SJCRH30 (cell line): ENCODE data around the gene SIGLEC8. TPM values are rescaled to one million over a fixed set of nuclear protein-coding genes. Genes with fewer than 3 reads are reported as not detected.

Source experiments
- DNase-seq, 2 experiments: peaks; one replicate each; pipeline ENCODE4 v3.0.0-alpha.2; 2015 to 2020
- H3K27ac ChIP-seq: fragments of 250-450 bp; sonication (Bioruptor Pico); 2 replicates; pipeline ENCODE4 v1.5.1; 2020; ENCODE audit warnings: mild to moderate bottlenecking, moderate library complexity
- H3K27me3 ChIP-seq: fragments of 250-450 bp; sonication (Bioruptor Pico); 2 replicates; pipeline ENCODE4 v1.5.1; 2020; ENCODE audit warnings: mild to moderate bottlenecking, moderate library complexity
- H3K36me3 ChIP-seq: fragments of 250-450 bp; sonication (Bioruptor Pico); 2 replicates; pipeline ENCODE4 v1.5.1; 2020; ENCODE audit warnings: mild to moderate bottlenecking, moderate library complexity
- H3K4me1 ChIP-seq: fragments of 250-450 bp; sonication (Bioruptor Pico); 2 replicates; pipeline ENCODE4 v1.5.1; 2020; ENCODE audit warnings: mild to moderate bottlenecking, moderate library complexity
- H3K4me3 ChIP-seq: fragments of 250-450 bp; sonication (Bioruptor Pico); 2 replicates; pipeline ENCODE4 v1.5.1; 2020; ENCODE audit warnings: mild to moderate bottlenecking, moderate library complexity
- H3K9me3 ChIP-seq: fragments of 250-450 bp; sonication (Bioruptor Pico); replicated peaks from 2 replicates; pipeline ENCODE4 v1.5.1; 2020; ENCODE audit warnings: mild to moderate bottlenecking, moderate library complexity
- total RNA-seq: library from RNA; depleted of rRNA; stranded (reverse); fragments of >200 nt; shearing (Covaris generic); gene quantifications from 2 replicates; pipeline ENCODE4 v1.2.3, GENCODE V29; 2014; rRNA removed

Gene SIGLEC8
- total RNA-seq, 1 experiment from 2014 or later = not detected

GRCh38 chr19:51415187-51415586, 43.1 kb downstream of the SIGLEC8 start:
- no peaks in the 10 kb centered on the region for H3K36me3 ChIP-seq
- no peak overlapping the region for H3K27ac ChIP-seq
- H3K9me3 ChIP-seq = no peaks in the 10 kb centered on the region
- H3K4me3 ChIP-seq = no peak overlapping the region
- no peaks in the 10 kb centered on the region for H3K4me1 ChIP-seq
- no peak for DNase-seq
- no peaks in the 10 kb centered on the region for H3K27me3 ChIP-seq

GRCh38 chr19:51410950-51411748, 47.1 kb downstream of the SIGLEC8 start:
- no peaks in the 10 kb centered on the region for H3K36me3 ChIP-seq
- no peaks in the 10 kb centered on the region for H3K4me1 ChIP-seq
- H3K4me3 ChIP-seq = no peak overlapping the region
- no peaks in the 10 kb centered on the region for H3K27me3 ChIP-seq
- no peak for DNase-seq
- H3K9me3 ChIP-seq = no peaks in the 10 kb centered on the region
- no peak overlapping the region for H3K27ac ChIP-seq

DNA sequence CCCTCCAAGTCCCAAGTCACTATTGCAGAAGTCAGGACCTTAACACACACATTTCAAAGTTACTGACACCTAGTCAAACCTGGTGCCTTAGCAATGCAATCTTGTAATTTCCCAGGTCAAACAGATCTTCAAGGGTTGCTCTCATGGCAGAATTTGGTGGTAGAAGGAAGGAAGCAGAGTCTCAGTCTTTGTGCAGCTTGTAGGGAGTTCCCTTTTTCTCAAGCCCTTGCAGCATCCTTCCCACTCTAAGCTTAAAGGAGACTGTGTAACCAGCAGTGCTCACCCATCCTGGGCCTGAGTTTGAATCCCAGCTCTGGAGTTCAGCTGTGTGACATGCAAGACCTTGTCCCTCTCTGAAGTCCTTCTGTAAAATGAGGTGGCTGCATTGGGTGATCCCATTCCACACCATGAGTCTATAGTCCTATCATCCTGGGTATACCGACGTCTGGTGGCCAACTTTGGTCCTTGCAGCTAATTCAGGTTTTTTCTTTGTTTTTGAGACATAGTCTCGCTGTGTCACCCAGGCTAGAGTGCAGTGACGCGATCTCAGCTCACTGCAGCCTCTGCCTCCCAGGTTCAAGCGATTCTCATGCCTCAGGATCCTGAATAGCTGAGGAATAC, 50.6 kb downstream of the SIGLEC8 start:
- Histone ChIP-seq H3K9me3 (no peaks in the 10 kb centered on the region), H3K4me3 (no peak overlapping the region), H3K27ac (no peak overlapping the region), H3K36me3 (no peaks in the 10 kb centered on the region), H3K4me1 (no peaks in the 10 kb centered on the region), H3K27me3 (no peaks in the 10 kb centered on the region)
- peak in 1 of 2 experiments; percentile 25 for DNase-seq

DNA sequence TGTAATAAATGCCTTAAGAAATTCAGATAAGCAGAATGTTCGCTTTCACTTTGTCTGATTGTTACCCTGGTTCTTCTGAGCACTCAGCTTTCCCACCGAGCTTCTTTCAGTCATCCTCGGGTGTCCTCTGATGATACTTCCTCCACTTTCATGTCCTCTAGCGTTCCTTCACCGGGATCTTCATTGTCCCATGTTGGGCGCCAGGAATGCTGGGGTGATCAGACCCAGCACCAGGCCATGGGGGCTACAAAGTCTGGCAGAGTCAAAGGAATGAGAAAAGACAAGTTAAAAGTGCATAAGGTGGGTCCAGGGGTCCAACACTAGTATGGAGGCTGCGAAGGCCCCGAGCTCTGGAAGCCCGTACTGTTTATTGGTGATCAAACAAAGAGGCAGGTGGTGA, 56.1 kb downstream of the SIGLEC8 start:
- no peaks in the 10 kb centered on the region for H3K27me3 ChIP-seq
- H3K4me3 ChIP-seq = no peak overlapping the region
- DNase-seq = no peak
- no peaks in the 10 kb centered on the region for H3K36me3 ChIP-seq
- no peak overlapping the region for H3K27ac ChIP-seq
- no peaks in the 10 kb centered on the region for H3K9me3 ChIP-seq
- no peaks in the 10 kb centered on the region for H3K4me1 ChIP-seq

Other genes with a start within 250 kb of the SIGLEC8 start
- gene CD33, start 233.4 kb downstream of the SIGLEC8 start, total RNA-seq = 0.35 and 0.89 TPM in 2 replicates
- gene SIGLECL1, start 207.4 kb downstream of the SIGLEC8 start, total RNA-seq = not detected in 2 replicates
- not detected in 2 replicates for gene IGLON5, start 146.8 kb downstream of the SIGLEC8 start, total RNA-seq
- 0.10 and 0.28 TPM in 2 replicates for gene VSIG10L, start 116.3 kb downstream of the SIGLEC8 start, total RNA-seq
- gene ETFB, start 92.1 kb downstream of the SIGLEC8 start, total RNA-seq = 14.3 and 18.6 TPM in 2 replicates
- gene CLDND2, start 89.5 kb downstream of the SIGLEC8 start, total RNA-seq = not detected in 2 replicates
- gene NKG7, start 85.8 kb downstream of the SIGLEC8 start, total RNA-seq = not detected in 2 replicates
- not detected in 2 replicates for gene LIM2, start 70.5 kb downstream of the SIGLEC8 start, total RNA-seq
- not detected in 2 replicates for gene C19orf84, start 67.9 kb downstream of the SIGLEC8 start, total RNA-seq
- not detected in 2 replicates for gene SIGLEC10, start 40.8 kb downstream of the SIGLEC8 start, total RNA-seq
- gene CEACAM18, start 20.1 kb upstream of the SIGLEC8 start, total RNA-seq = not detected in 2 replicates
- gene SIGLEC12, start 43.3 kb upstream of the SIGLEC8 start, total RNA-seq = not detected in 2 replicates
- not detected in 2 replicates for gene SIGLEC6, start 73.2 kb upstream of the SIGLEC8 start, total RNA-seq
- 4.4 and 4.7 TPM in 2 replicates for gene ZNF175, start 112.8 kb upstream of the SIGLEC8 start, total RNA-seq
- not detected in 2 replicates for gene SIGLEC5, start 171.9 kb upstream of the SIGLEC8 start, total RNA-seq
- gene SIGLEC14, start 188.4 kb upstream of the SIGLEC8 start, total RNA-seq = not detected in 2 replicates
- 3.2 and 10.9 TPM in 2 replicates for gene SPACA6, start 234.9 kb upstream of the SIGLEC8 start, total RNA-seq